ENCODE measurements around the gene ARRDC2. TPM values are rescaled to one million over a fixed set of nuclear protein-coding genes. Genes with fewer than 3 reads are reported as not detected.

The ARRDC2 gene
- total and polyA plus RNA-seq, 2 donors (not counting 1 experiment from before 2014, with no cell fraction given) = 131 to 639 TPM

DNA sequence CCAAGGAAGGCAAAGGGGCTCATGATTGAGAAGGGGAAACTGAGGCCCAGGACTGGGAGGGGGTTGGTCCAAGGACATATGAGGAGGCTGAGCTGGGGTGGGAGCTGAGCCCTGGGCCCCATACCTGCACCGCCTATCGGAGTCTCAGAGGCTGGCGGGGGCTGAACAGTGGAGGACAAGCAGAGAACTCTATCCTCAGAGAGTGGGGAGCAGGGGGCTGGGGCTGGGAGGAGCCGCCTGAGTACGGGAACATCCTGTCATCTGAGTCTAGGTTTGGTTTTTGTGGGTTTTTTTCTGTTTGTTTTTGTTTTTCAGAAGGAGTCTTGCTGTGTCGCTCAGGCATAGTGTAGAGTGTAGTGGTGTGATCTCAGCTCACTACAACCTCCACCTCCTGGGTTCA, 6.2 kb downstream of the ARRDC2 start:
- H2AFZ ChIP-seq (ENCODE audit: insufficient read depth, low read depth, low read length, poor library complexity, severe bottlenecking) = no peak overlapping the region
- H3K9ac ChIP-seq (ENCODE audit: low read length) = no peak overlapping the region
- no peak for TF ChIP-seq EZH2 (IDR thresholded peaks at IDR 0.05; ENCODE audit: borderline replicate concordance, insufficient read depth, low read depth, low read length, poor library complexity, severe bottlenecking)
- TF ChIP-seq, protein P1, sequence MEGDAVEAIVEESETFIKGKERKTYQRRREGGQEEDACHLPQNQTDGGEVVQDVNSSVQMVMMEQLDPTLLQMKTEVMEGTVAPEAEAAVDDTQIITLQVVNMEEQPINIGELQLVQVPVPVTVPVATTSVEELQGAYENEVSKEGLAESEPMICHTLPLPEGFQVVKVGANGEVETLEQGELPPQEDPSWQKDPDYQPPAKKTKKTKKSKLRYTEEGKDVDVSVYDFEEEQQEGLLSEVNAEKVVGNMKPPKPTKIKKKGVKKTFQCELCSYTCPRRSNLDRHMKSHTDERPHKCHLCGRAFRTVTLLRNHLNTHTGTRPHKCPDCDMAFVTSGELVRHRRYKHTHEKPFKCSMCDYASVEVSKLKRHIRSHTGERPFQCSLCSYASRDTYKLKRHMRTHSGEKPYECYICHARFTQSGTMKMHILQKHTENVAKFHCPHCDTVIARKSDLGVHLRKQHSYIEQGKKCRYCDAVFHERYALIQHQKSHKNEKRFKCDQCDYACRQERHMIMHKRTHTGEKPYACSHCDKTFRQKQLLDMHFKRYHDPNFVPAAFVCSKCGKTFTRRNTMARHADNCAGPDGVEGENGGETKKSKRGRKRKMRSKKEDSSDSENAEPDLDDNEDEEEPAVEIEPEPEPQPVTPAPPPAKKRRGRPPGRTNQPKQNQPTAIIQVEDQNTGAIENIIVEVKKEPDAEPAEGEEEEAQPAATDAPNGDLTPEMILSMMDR (IDR thresholded peaks at IDR 0.05) = no peak
- no peak overlapping the region for H3K4me3 ChIP-seq (ENCODE audit: control extremely low read depth in 1 of 5, extremely low read depth in 1 of 5, insufficient read depth in 1 of 5, low read depth in 2 of 5, low read length in 4 of 5)
- H3K4me1 Mint-ChIP-seq = peaks cover 57% of the 10 kb centered on the region
- ChIA-PET CTCF (interaction anchor here (23.7 kb wide), 1 partner anchor 46 kb away, joined by 345 read pairs; no protein-coding TSS in a partner anchor), POLR2A (interaction anchor here (5.5 to 10.2 kb wide), 2 partner anchors 8 to 30 kb away, joined by 45 to 137 read pairs; no protein-coding TSS in a partner anchor)
- H3K4me2 ChIP-seq (replicated peaks; ENCODE audit: low read depth, low read length, poor library complexity, severe bottlenecking) = no peak overlapping the region
- DNase-seq = peak; percentile 31
- no peaks in the 10 kb centered on the region for H3K27me3 ChIP-seq (replicated peaks in 1 of 4; ENCODE audit: control extremely low read depth in 1 of 4, control insufficient read depth in 3 of 4, insufficient read depth in 4 of 4, low read length in 3 of 4)
- H3K27ac ChIP-seq (ENCODE audit: low read length in 2 of 2) = peak overlapping the region in 1 of 2 donors; percentile 56
- H3K27me3 Mint-ChIP-seq = no peaks in the 10 kb centered on the region
- WGBS (ENCODE audit: insufficient coverage) = 95% methylated on average over 3 of the region's 6 CpGs
- peaks cover 9 to 34% of the 10 kb centered on the region in 2 donors for H3K4me1 ChIP-seq (ENCODE audit: control insufficient read depth in 2 of 2, insufficient read depth in 2 of 2, low read length in 2 of 2)
- peaks cover 13% of the 10 kb centered on the region for H3K79me2 ChIP-seq (ENCODE audit: control insufficient read depth, insufficient read depth, low read length)
- H3K9me3 Mint-ChIP-seq (ENCODE audit: insufficient read depth) = no peaks in the 10 kb centered on the region
- intact Hi-C loops (cut with micrococcal nuclease) = no loop called here
- peaks cover 28% of the 10 kb centered on the region for H4K20me1 ChIP-seq (ENCODE audit: control insufficient read depth, insufficient read depth, low read length, poor library complexity, severe bottlenecking)
- peak overlapping the region; percentile 53 for H3K4me3 Mint-ChIP-seq
- peak overlapping the region; percentile 88 for H3K27ac Mint-ChIP-seq
- peaks cover 10 to 51% of the 10 kb centered on the region in 2 experiments for H3K36me3 ChIP-seq (replicated peaks in 1 of 2; ENCODE audit: control extremely low read depth in 1 of 2, control insufficient read depth in 1 of 2, extremely low read depth in 1 of 2, insufficient read depth in 2 of 2, low read length in 1 of 2)
- no peaks in the 10 kb centered on the region for H3K9me3 ChIP-seq (ENCODE audit: control extremely low read depth in 1 of 3, control insufficient read depth in 2 of 3, insufficient read depth in 1 of 3, low read length in 2 of 3)
- no peak for ATAC-seq (ENCODE audit: low read depth)

DNA sequence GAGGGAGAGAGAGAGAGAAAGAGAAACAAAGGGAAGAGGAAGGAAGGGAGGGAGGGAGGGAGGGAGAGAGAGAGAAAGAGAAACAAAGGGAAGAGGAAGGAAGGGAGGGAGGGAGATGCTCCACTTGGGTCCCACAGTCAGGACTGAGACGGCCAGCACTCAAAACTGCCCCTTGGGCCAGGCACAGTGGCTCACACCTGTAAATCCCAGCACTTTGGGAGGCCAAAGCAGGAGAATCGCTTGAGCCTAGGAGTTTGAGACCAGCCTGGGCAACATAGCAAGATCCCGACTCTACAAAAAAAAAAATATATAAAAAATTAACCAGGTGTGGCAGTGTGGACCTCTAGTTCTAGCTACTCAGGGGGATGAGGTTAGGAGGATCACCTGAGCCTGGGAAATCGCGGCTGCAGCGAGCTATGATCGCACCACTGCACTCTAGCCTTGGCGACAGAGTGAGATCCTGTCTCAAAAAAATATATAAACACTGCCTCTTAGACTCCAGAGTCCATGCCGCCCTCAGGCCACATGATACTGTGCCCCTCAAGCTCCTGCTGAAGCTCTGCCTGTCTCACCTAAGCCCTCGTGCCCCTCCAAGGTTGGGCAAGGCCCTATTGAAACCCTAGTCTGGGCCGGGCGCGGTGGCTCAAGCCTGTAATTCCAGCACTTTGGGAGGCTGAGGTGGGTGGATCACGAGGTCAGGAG, 8.4 kb downstream of the ARRDC2 start:
- H3K79me2 ChIP-seq (ENCODE audit: control insufficient read depth, insufficient read depth, low read length) = no peaks in the 10 kb centered on the region
- intact Hi-C loops (cut with micrococcal nuclease) = no loop called here
- peak overlapping the region in 1 of 2 donors; percentile 72 for H3K27ac ChIP-seq (ENCODE audit: low read length in 2 of 2)
- CTCF ChIA-PET = interaction anchor here (0.8 to 23.7 kb wide), 4 partner anchors 8 to 44 kb away, joined by 3 to 345 read pairs (median 15); partner anchors contain the start of gene ARRDC2
- DNase-seq = peak; percentile 58
- peaks cover 17 to 41% of the 10 kb centered on the region in 2 donors for H3K4me1 ChIP-seq (ENCODE audit: control insufficient read depth in 2 of 2, insufficient read depth in 2 of 2, low read length in 2 of 2)
- peaks cover 10 to 31% of the 10 kb centered on the region in 2 experiments for H3K36me3 ChIP-seq (replicated peaks in 1 of 2; ENCODE audit: control extremely low read depth in 1 of 2, control insufficient read depth in 1 of 2, extremely low read depth in 1 of 2, insufficient read depth in 2 of 2, low read length in 1 of 2)
- H2AFZ ChIP-seq (ENCODE audit: insufficient read depth, low read depth, low read length, poor library complexity, severe bottlenecking) = no peak overlapping the region
- no peaks in the 10 kb centered on the region for H3K27me3 Mint-ChIP-seq
- 86% methylated on average over 9 of the region's 14 CpGs for WGBS (ENCODE audit: insufficient coverage)
- TF ChIP-seq, protein P1 (IDR thresholded peaks at IDR 0.05) = no peak
- TF ChIP-seq EZH2 (IDR thresholded peaks at IDR 0.05; ENCODE audit: borderline replicate concordance, insufficient read depth, low read depth, low read length, poor library complexity, severe bottlenecking) = no peak
- no peaks in the 10 kb centered on the region for H3K27me3 ChIP-seq (replicated peaks in 1 of 4; ENCODE audit: control extremely low read depth in 1 of 4, control insufficient read depth in 3 of 4, insufficient read depth in 4 of 4, low read length in 3 of 4)
- H3K9ac ChIP-seq (ENCODE audit: low read length) = no peak overlapping the region
- no peak overlapping the region for H3K4me3 Mint-ChIP-seq
- H3K9me3 Mint-ChIP-seq (ENCODE audit: insufficient read depth) = no peaks in the 10 kb centered on the region
- H4K20me1 ChIP-seq (ENCODE audit: control insufficient read depth, insufficient read depth, low read length, poor library complexity, severe bottlenecking) = peaks cover 15% of the 10 kb centered on the region
- H3K4me2 ChIP-seq (replicated peaks; ENCODE audit: low read depth, low read length, poor library complexity, severe bottlenecking) = no peak overlapping the region
- H3K4me3 ChIP-seq (ENCODE audit: control extremely low read depth in 1 of 5, extremely low read depth in 1 of 5, insufficient read depth in 1 of 5, low read depth in 2 of 5, low read length in 4 of 5) = no peak overlapping the region
- no peaks in the 10 kb centered on the region for H3K9me3 ChIP-seq (ENCODE audit: control extremely low read depth in 1 of 3, control insufficient read depth in 2 of 3, insufficient read depth in 1 of 3, low read length in 2 of 3)
- POLR2A ChIA-PET = interaction anchor here (0.8 to 10.2 kb wide), 6 partner anchors 5 to 40 kb away, joined by 3 to 137 read pairs (median 14); partner anchors contain the start of gene ARRDC2
- H3K27ac Mint-ChIP-seq = peak overlapping the region; percentile 89
- peaks cover 64% of the 10 kb centered on the region for H3K4me1 Mint-ChIP-seq
- ATAC-seq (ENCODE audit: low read depth) = peak; percentile 14

Measured in B cell (primary cell).